ENCODE results near the gene ERICH4. TPM values are rescaled to one million over a fixed set of nuclear protein-coding genes. Genes with fewer than 3 reads are reported as not detected.

ERICH4 gene
- total and polyA plus RNA-seq, 9 of the 15 experiments (the other 6 are each of a cell fraction or from before 2014, with no cell fraction given), result not detected

GRCh38 chr19:41397086-41398049, 45.6 kb upstream of the ERICH4 start, which contains the start of the genes BCKDHA and EXOSC5 (continued):
- TF ChIP-seq PHF21A (IDR thresholded peaks at IDR 0.05; ENCODE audit: borderline replicate concordance, low read depth) (no peak), NFRKB (IDR thresholded peaks at IDR 0.05; ENCODE audit: low read depth) (peak; percentile 97), SIN3B (IDR thresholded peaks at IDR 0.05; ENCODE audit: low read depth) (peak; percentile 88), POLR2A (conservative IDR thresholded peaks at IDR 0.05) (peak; percentile 86), MTF1 (CRISPR knock-in tag; IDR thresholded peaks at IDR 0.05; ENCODE audit: borderline replicate concordance) (no peak), PML (IDR thresholded peaks at IDR 0.05; ENCODE audit: low read length) (peak; percentile 72), ZNF778 (CRISPR knock-in tag; IDR thresholded peaks at IDR 0.05) (no peak), ZFX (CRISPR knock-in tag; IDR thresholded peaks at IDR 0.05) (peak; percentile 52; the same call in 1 of the 2 replicates), TAF15 (IDR thresholded peaks at IDR 0.05; ENCODE audit: low read depth, low read length) (no peak), CTCFL (IDR thresholded peaks at IDR 0.05; ENCODE audit: borderline replicate concordance, insufficient read depth, low read depth, low read length, poor library complexity, severe bottlenecking) (no peak), STAT5A (IDR thresholded peaks at IDR 0.05; ENCODE audit: borderline replicate concordance, low read length) (no peak), E2F8 (IDR thresholded peaks at IDR 0.05; ENCODE audit: low read depth, partially characterized antibody) (peak; percentile 60), RNF2 (IDR thresholded peaks at IDR 0.05) (peak; percentile 6; the same call in 1 of the 2 replicates), NCOA2 (IDR thresholded peaks at IDR 0.05; ENCODE audit: partially characterized antibody in 2 of 2) (peak in 1 of 2 experiments; percentile 98), ZNF668 (CRISPR knock-in tag; IDR thresholded peaks at IDR 0.05) (no peak), SMARCA5 (IDR thresholded peaks at IDR 0.05) (no peak), GTF2E2 (tag; IDR thresholded peaks at IDR 0.05) (no peak; the same call in 1 of the 2 replicates), RERE (CRISPR knock-in tag; IDR thresholded peaks at IDR 0.05; ENCODE audit: borderline replicate concordance) (no peak)
